IPS-18a (cell line): ENCODE data around the gene PTCD1.

Experiments used
- H3K27ac ChIP-seq: one replicate; pipeline ENCODE4 v1.5.1; 2013; ENCODE audit warnings: low read length
- H3K27me3 ChIP-seq: one replicate; pipeline ENCODE4 v1.6.1; 2013; ENCODE audit warnings: mild to moderate bottlenecking, low read length; ENCODE audit not compliant: control insufficient read depth, insufficient read depth
- H3K36me3 ChIP-seq: one replicate; pipeline ENCODE4 v1.6.1; 2013; ENCODE audit warnings: low read depth, low read length; ENCODE audit not compliant: control insufficient read depth
- H3K4me1 ChIP-seq: one replicate; pipeline ENCODE4 v1.6.1; 2013; ENCODE audit warnings: low read depth, low read length; ENCODE audit not compliant: control insufficient read depth
- H3K4me3 ChIP-seq: one replicate; pipeline ENCODE4 v1.5.1; 2013; ENCODE audit warnings: low read length
- H3K9ac ChIP-seq: one replicate; pipeline ENCODE4 v1.6.1; 2013; ENCODE audit warnings: mild to moderate bottlenecking, low read length, moderate library complexity
- H3K9me3 ChIP-seq: one replicate; pipeline ENCODE4 v1.6.1; 2013; ENCODE audit warnings: low read depth, low read length; ENCODE audit not compliant: control insufficient read depth

Gene PTCD1

GRCh38 chr7:99404235-99404976 lies 34.2 kb downstream of the PTCD1 start:
- no peaks in the 10 kb centered on the region for H3K9me3 ChIP-seq
- no peak overlapping the region for H3K9ac ChIP-seq
- peaks cover 42% of the 10 kb centered on the region for H3K36me3 ChIP-seq
- H3K4me3 ChIP-seq, result no peak overlapping the region
- no peaks in the 10 kb centered on the region for H3K27me3 ChIP-seq
- H3K27ac ChIP-seq, result no peak overlapping the region
- peaks cover 7% of the 10 kb centered on the region for H3K4me1 ChIP-seq

- Histone ChIP-seq H3K36me3 (peaks cover 49% of the 10 kb centered on the region), H3K27me3 (no peaks in the 10 kb centered on the region), H3K4me1 (peaks cover 7% of the 10 kb centered on the region), H3K9me3 (no peaks in the 10 kb centered on the region), H3K9ac (no peak overlapping the region), H3K4me3 (no peak overlapping the region), H3K27ac (no peak overlapping the region)
Observed at GRCh38 chr7:99403764-99404163, 34.8 kb downstream of the PTCD1 start.

- H3K27ac ChIP-seq, result no peak overlapping the region
- peaks cover 55% of the 10 kb centered on the region for H3K36me3 ChIP-seq
- H3K9me3 ChIP-seq, result no peaks in the 10 kb centered on the region
- H3K27me3 ChIP-seq, result no peaks in the 10 kb centered on the region
- no peak overlapping the region for H3K9ac ChIP-seq
- peaks cover 7% of the 10 kb centered on the region for H3K4me1 ChIP-seq
- H3K4me3 ChIP-seq, result no peak overlapping the region
Observed at GRCh38 chr7:99402854-99403253, 35.7 kb downstream of the PTCD1 start.

- no peaks in the 10 kb centered on the region for H3K27me3 ChIP-seq
- H3K27ac ChIP-seq, result no peak overlapping the region
- H3K36me3 ChIP-seq, result peaks cover 82% of the 10 kb centered on the region
- H3K4me3 ChIP-seq, result no peak overlapping the region
- no peaks in the 10 kb centered on the region for H3K4me1 ChIP-seq
- H3K9ac ChIP-seq, result no peak overlapping the region
- H3K9me3 ChIP-seq, result no peaks in the 10 kb centered on the region
Observed at GRCh38 chr7:99399597-99399996, 39.0 kb downstream of the PTCD1 start.

- H3K27me3 ChIP-seq, result no peaks in the 10 kb centered on the region
- H3K9me3 ChIP-seq, result no peaks in the 10 kb centered on the region
- no peaks in the 10 kb centered on the region for H3K4me1 ChIP-seq
- peaks cover 78% of the 10 kb centered on the region for H3K36me3 ChIP-seq
- H3K4me3 ChIP-seq, result no peak overlapping the region
- no peak overlapping the region for H3K9ac ChIP-seq
- no peak overlapping the region for H3K27ac ChIP-seq
Observed at GRCh38 chr7:99398891-99399445, 39.6 kb downstream of the PTCD1 start.

GRCh38 chr7:99397297-99397983 lies 41.2 kb downstream of the PTCD1 start:
- Histone ChIP-seq H3K27ac (no peak overlapping the region), H3K36me3 (peaks cover 65% of the 10 kb centered on the region), H3K9me3 (no peaks in the 10 kb centered on the region), H3K9ac (no peak overlapping the region), H3K27me3 (no peaks in the 10 kb centered on the region), H3K4me1 (peaks cover 3% of the 10 kb centered on the region), H3K4me3 (no peak overlapping the region)

GRCh38 chr7:99396418-99397296 lies 41.9 kb downstream of the PTCD1 start:
- H3K4me1 ChIP-seq, result peaks cover 3% of the 10 kb centered on the region
- no peak overlapping the region for H3K9ac ChIP-seq
- H3K4me3 ChIP-seq, result no peak overlapping the region
- no peak overlapping the region for H3K27ac ChIP-seq
- peaks cover 60% of the 10 kb centered on the region for H3K36me3 ChIP-seq
- H3K27me3 ChIP-seq, result no peaks in the 10 kb centered on the region
- H3K9me3 ChIP-seq, result no peaks in the 10 kb centered on the region

GRCh38 chr7:99395616-99396327 lies 42.8 kb downstream of the PTCD1 start:
- no peak overlapping the region for H3K27ac ChIP-seq
- no peaks in the 10 kb centered on the region for H3K27me3 ChIP-seq
- H3K9me3 ChIP-seq, result no peaks in the 10 kb centered on the region
- H3K4me1 ChIP-seq, result peaks cover 3% of the 10 kb centered on the region
- peaks cover 53% of the 10 kb centered on the region for H3K36me3 ChIP-seq
- no peak overlapping the region for H3K4me3 ChIP-seq
- no peak overlapping the region for H3K9ac ChIP-seq

GRCh38 chr7:99394188-99394502 lies 44.5 kb downstream of the PTCD1 start:
- Histone ChIP-seq H3K27me3 (no peaks in the 10 kb centered on the region), H3K4me1 (peaks cover 3% of the 10 kb centered on the region), H3K9ac (no peak overlapping the region), H3K9me3 (no peaks in the 10 kb centered on the region), H3K4me3 (no peak overlapping the region), H3K36me3 (peaks cover 43% of the 10 kb centered on the region), H3K27ac (no peak overlapping the region)

GRCh38 chr7:99393355-99394187 lies 45.0 kb downstream of the PTCD1 start:
- H3K4me3 ChIP-seq, result peak overlapping the region; percentile 85
- peaks cover 3% of the 10 kb centered on the region for H3K4me1 ChIP-seq
- no peaks in the 10 kb centered on the region for H3K27me3 ChIP-seq
- no peaks in the 10 kb centered on the region for H3K9me3 ChIP-seq
- peaks cover 37% of the 10 kb centered on the region for H3K36me3 ChIP-seq
- peak overlapping the region; percentile 55 for H3K9ac ChIP-seq
- H3K27ac ChIP-seq, result peak overlapping the region; percentile 54
